GM23338 (cell line): ENCODE results near the gene PPME1. TPM values are rescaled to one million over a fixed set of nuclear protein-coding genes. Genes with fewer than 3 reads are reported as not detected.

Source experiments
- ATAC-seq: fragments of 200-7000 bp; cut with Tn5 transposase; 3 replicates; pipeline ENCODE4 v1.9.1; 2020
- DNase-seq: peaks from one replicate; pipeline ENCODE4 v3.0.0-alpha.2; 2015; ENCODE audit warnings: low spot score
- H2AFZ ChIP-seq: fragments of 200-600 bp; sonication (generic); 2 replicates; pipeline ENCODE4 v1.8.0; 2016; ENCODE audit warnings: antibody characterized with exemption, mild to moderate bottlenecking, moderate library complexity
- H3F3A ChIP-seq: fragments of 200-600 bp; sonication (generic); replicated peaks from 2 replicates; pipeline ENCODE4 v1.8.0; 2017; ENCODE audit warnings: antibody characterized with exemption, mixed run types, low read depth
- H3K27ac ChIP-seq: fragments of 200-600 bp; sonication (generic); 2 replicates; pipeline ENCODE4 v1.6.1; 2016; ENCODE audit warnings: low read depth
- H3K27me3 ChIP-seq: fragments of 200-600 bp; sonication (generic); 2 replicates; pipeline ENCODE4 v1.8.0; 2016; ENCODE audit warnings: mild to moderate bottlenecking, mixed run types, moderate library complexity; ENCODE audit not compliant: insufficient read depth
- H3K36me3 ChIP-seq: fragments of 200-600 bp; sonication (generic); 2 replicates; pipeline ENCODE4 v1.8.0; 2016; ENCODE audit warnings: mild to moderate bottlenecking; ENCODE audit not compliant: insufficient read depth
- H3K4me1 ChIP-seq: fragments of 200-600 bp; sonication (generic); 2 replicates; pipeline ENCODE4 v1.8.0; 2016; ENCODE audit warnings: mild to moderate bottlenecking, moderate library complexity; ENCODE audit not compliant: insufficient read depth
- H3K4me2 ChIP-seq: fragments of 200-600 bp; sonication (generic); 2 replicates; pipeline ENCODE4 v1.7.1; 2017; ENCODE audit warnings: mixed run types
- H3K4me3 ChIP-seq: fragments of 200-600 bp; sonication (generic); 2 replicates; pipeline ENCODE4 v1.6.1; 2016; ENCODE audit warnings: mixed run types
- H3K79me2 ChIP-seq: fragments of 200-600 bp; sonication (generic); replicated peaks from 2 replicates; pipeline ENCODE4 v1.8.0; 2017; ENCODE audit warnings: mild to moderate bottlenecking; ENCODE audit not compliant: insufficient read depth
- H3K9me2 ChIP-seq: fragments of 200-600 bp; sonication (generic); 2 replicates; pipeline ENCODE4 v1.8.0; 2017; ENCODE audit not compliant: insufficient read depth
- H4K20me1 ChIP-seq: fragments of 200-600 bp; sonication (generic); replicated peaks from 2 replicates; pipeline ENCODE4 v1.8.0; 2017; ENCODE audit warnings: mild to moderate bottlenecking; ENCODE audit not compliant: insufficient read depth
- H3K27ac Mint-ChIP-seq: 2 replicates; pipeline ENCODE4 v1.8.0; 2020; ENCODE audit warnings: inconsistent platforms, mild to moderate bottlenecking, moderate library complexity, mixed read lengths
- H3K27me3 Mint-ChIP-seq: 3 replicates; pipeline ENCODE4 v1.8.0; 2022; ENCODE audit warnings: low read depth, mild to moderate bottlenecking, moderate library complexity, mixed read lengths, inconsistent platforms; ENCODE audit not compliant: insufficient read depth, poor library complexity
- H3K36me3 Mint-ChIP-seq: 3 replicates; pipeline ENCODE4 v1.8.0; 2021; ENCODE audit warnings: low read depth, mild to moderate bottlenecking, inconsistent platforms, moderate library complexity, mixed read lengths
- H3K4me1 Mint-ChIP-seq: 3 replicates; pipeline ENCODE4 v1.8.0; 2020; ENCODE audit warnings: mild to moderate bottlenecking, inconsistent platforms, mixed read lengths
- H3K4me3 Mint-ChIP-seq: 3 replicates; pipeline ENCODE4 v1.8.0; 2021; ENCODE audit warnings: moderate library complexity, mild to moderate bottlenecking, inconsistent platforms, mixed read lengths
- H3K9me3 Mint-ChIP-seq: 3 replicates; pipeline ENCODE4 v1.8.0; 2020; ENCODE audit warnings: moderate library complexity, mild to moderate bottlenecking, inconsistent platforms, mixed read lengths
- CREB1 ChIP-seq: fragments of 250-450 bp; sonication (Bioruptor Pico); IDR thresholded peaks from 2 replicates; pipeline ENCODE4 v1.5.0; 2020; ENCODE audit warnings: low read depth, mild to moderate bottlenecking, moderate library complexity
- CTCF ChIP-seq, 2 experiments: fragments of 200-600 bp in 1 of 2; sonication (generic) in 1 of 2; conservative IDR thresholded peaks; 2 replicates each; pipeline versions ENCODE4 v1.5.1 to v1.6.1; 2016 to 2017; ENCODE audit warnings: antibody characterized with exemption in 2 of 2, low read depth in 2 of 2, mild to moderate bottlenecking in 2 of 2, moderate library complexity in 1 of 2
- EZH2 ChIP-seq: fragments of 200-600 bp; sonication (generic); IDR thresholded peaks from one replicate; pipeline ENCODE4 v1.8.0; 2017; ENCODE audit warnings: antibody characterized with exemption, mild to moderate bottlenecking, low read depth; ENCODE audit not compliant: unreplicated experiment
- EZH2phosphoT487 ChIP-seq: fragments of 200-600 bp; sonication (generic); IDR thresholded peaks from one replicate; pipeline ENCODE4 v1.8.1; 2018; ENCODE audit warnings: antibody characterized with exemption; ENCODE audit not compliant: unreplicated experiment
- JUNB ChIP-seq: IDR thresholded peaks from one replicate; pipeline ENCODE4 v1.6.1; 2016; ENCODE audit warnings: antibody characterized with exemption; ENCODE audit not compliant: unreplicated experiment
- NANOG ChIP-seq: IDR thresholded peaks from 2 replicates; pipeline ENCODE4 v1.6.1; 2016; ENCODE audit warnings: antibody characterized with exemption, borderline replicate concordance
- POLR2AphosphoS5 ChIP-seq: IDR thresholded peaks from 2 replicates; pipeline ENCODE4 v1.6.1; 2016; ENCODE audit warnings: antibody characterized with exemption, low read depth
- STAT1 ChIP-seq: IDR thresholded peaks from one replicate; pipeline ENCODE4 v1.6.1; 2016; ENCODE audit warnings: antibody characterized with exemption; ENCODE audit not compliant: unreplicated experiment
- ZNF114 ChIP-seq: fragments of 250-450 bp; sonication (Bioruptor Pico); IDR thresholded peaks from 2 replicates; pipeline ENCODE4 v1.5.0; 2020; ENCODE audit warnings: mild to moderate bottlenecking, moderate library complexity
- ZNF331 ChIP-seq: fragments of 250-450 bp; sonication (Bioruptor Pico); IDR thresholded peaks from 2 replicates; pipeline ENCODE4 v1.5.0; 2020; ENCODE audit warnings: low read depth, mild to moderate bottlenecking, moderate library complexity
- ZNF462 ChIP-seq: fragments of 250-450 bp; sonication (Bioruptor Pico); IDR thresholded peaks from 2 replicates; pipeline ENCODE4 v1.5.0; 2020; ENCODE audit warnings: mild to moderate bottlenecking, moderate library complexity
- polyA plus RNA-seq: library from polyadenylated mRNA; unstranded; fragments of >200 nt; fragmentation: Nextera tagmentation; extraction: Ambion mirVana; gene quantifications from 2 replicates; pipeline ENCODE4 v1.2.1, GENCODE V29; 2016
- total RNA-seq: library from RNA; depleted of rRNA; stranded (reverse); fragments of >200 nt; shearing (Covaris generic); gene quantifications from 2 replicates; pipeline ENCODE4 v1.2.3, GENCODE V29; 2014
- TF ChIP-seq, protein P1 (sequence below): IDR thresholded peaks from 2 replicates; pipeline ENCODE4 v1.6.1; 2016; ENCODE audit warnings: antibody characterized with exemption

The PPME1 gene
- total and polyA plus RNA-seq, 2 experiments from 2014 or later, result 32.1 to 37.2 TPM

DNA sequence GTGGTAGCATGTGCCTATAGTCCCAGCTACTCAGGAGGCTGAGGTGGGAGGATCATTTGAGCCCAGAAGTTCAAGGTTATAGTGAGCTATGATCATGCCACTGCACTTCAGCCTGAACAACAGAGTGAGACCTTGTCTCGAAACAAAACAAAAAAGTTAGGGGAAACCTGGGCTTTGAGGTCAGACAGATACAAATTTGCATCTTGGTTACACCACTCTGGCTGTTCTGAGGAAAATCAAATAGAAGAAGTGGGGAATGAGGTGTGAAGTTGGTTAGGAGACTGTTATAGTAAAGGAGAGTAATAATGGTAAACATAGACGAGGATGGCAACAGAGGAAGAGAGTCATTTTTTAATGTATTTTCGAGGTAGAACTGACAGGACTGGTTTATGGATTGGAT is 62.6 kb downstream of the PPME1 start:
- Histone ChIP-seq H4K20me1 (no peaks in the 10 kb centered on the region), H3K4me3 (no peak overlapping the region), H3K4me1 (no peaks in the 10 kb centered on the region), H3K9me2 (no peaks in the 10 kb centered on the region), H3K36me3 (peaks cover 19% of the 10 kb centered on the region; the same call in 1 of the 2 replicates), H3K27me3 (no peaks in the 10 kb centered on the region), H2AFZ (no peak overlapping the region), H3K27ac (no peak overlapping the region), H3K79me2 (no peaks in the 10 kb centered on the region), H3K4me2 (no peak overlapping the region), H3F3A (no peaks in the 10 kb centered on the region)
- ATAC-seq (no peak), DNase-seq (no peak)
- Mint-ChIP-seq H3K4me1 (no peaks in the 10 kb centered on the region), H3K4me3 (no peak overlapping the region), H3K27ac (no peak overlapping the region), H3K27me3 (no peaks in the 10 kb centered on the region), H3K36me3 (peaks cover 3% of the 10 kb centered on the region; the same call in 2 of the 3 replicates), H3K9me3 (no peaks in the 10 kb centered on the region)
- no peak for TF ChIP-seq EZH2
- no peak for TF ChIP-seq POLR2AphosphoS5
- TF ChIP-seq ZNF462 (CRISPR knock-in tag), result no peak
- no peak for TF ChIP-seq ZNF331
- TF ChIP-seq ZNF114 (CRISPR knock-in tag), result no peak
- TF ChIP-seq CTCF (conservative IDR thresholded peaks at IDR 0.05; ENCODE audit: low read depth in 2 of 2), result no peak
- no peak for TF ChIP-seq JUNB
- TF ChIP-seq NANOG, result no peak
- no peak for TF ChIP-seq STAT1
- TF ChIP-seq EZH2phosphoT487, result no peak
- no peak for TF ChIP-seq CREB1 (CRISPR knock-in tag)
- TF ChIP-seq, protein P1, sequence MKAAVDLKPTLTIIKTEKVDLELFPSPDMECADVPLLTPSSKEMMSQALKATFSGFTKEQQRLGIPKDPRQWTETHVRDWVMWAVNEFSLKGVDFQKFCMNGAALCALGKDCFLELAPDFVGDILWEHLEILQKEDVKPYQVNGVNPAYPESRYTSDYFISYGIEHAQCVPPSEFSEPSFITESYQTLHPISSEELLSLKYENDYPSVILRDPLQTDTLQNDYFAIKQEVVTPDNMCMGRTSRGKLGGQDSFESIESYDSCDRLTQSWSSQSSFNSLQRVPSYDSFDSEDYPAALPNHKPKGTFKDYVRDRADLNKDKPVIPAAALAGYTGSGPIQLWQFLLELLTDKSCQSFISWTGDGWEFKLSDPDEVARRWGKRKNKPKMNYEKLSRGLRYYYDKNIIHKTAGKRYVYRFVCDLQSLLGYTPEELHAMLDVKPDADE, result no peak
